GM18867 (cell line): ENCODE measurements around the gene FOXP1.

Source experiments
- ATAC-seq: cut with Tn5 transposase; IDR thresholded peaks from one replicate; pipeline ENCODE4 v1.9.1; 2021; ENCODE audit warnings: mild to moderate bottlenecking, moderate library complexity; ENCODE audit not compliant: unreplicated experiment

FOXP1 gene

GRCh38 chr3:71583566-71584393, at the start of gene FOXP1:
Gene FOXP1, minus strand, starts transcription at chr3:71583728. Its CDS starts 385,347 bp downstream, at chr3:71198381.
- peak; percentile 47 for ATAC-seq

- ATAC-seq, result no peak
These were observed 46.2 kb upstream of the FOXP1 start for GRCh38 chr3:71629711-71630110.

- ATAC-seq, result no peak
These were observed 45.8 kb upstream of the FOXP1 start for GRCh38 chr3:71629289-71629688.

GRCh38 chr3:71628522-71628921, 45.0 kb upstream of the FOXP1 start:
- no peak for ATAC-seq

DNA sequence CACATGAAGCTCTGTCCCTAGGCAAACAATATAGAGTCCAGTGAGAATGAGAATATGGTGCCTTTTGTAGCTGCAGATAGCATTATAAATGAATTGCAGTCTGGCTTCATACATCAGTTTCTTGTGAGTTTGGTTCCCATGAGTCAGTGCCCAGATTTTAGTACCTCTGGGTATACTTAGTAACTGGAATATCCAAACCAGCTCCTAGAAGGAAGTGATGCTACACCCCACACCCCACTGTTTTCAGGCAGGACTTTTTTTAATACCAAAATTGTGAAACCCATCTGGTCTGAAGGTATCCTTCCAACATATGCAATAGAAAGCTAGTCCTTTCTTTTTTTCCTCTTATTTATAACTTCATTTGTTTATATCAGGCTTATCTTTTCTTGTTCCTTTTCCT, 42.1 kb upstream of the FOXP1 start:
- no peak for ATAC-seq

GRCh38 chr3:71621825-71622537, 38.5 kb upstream of the FOXP1 start:
- no peak for ATAC-seq

DNA sequence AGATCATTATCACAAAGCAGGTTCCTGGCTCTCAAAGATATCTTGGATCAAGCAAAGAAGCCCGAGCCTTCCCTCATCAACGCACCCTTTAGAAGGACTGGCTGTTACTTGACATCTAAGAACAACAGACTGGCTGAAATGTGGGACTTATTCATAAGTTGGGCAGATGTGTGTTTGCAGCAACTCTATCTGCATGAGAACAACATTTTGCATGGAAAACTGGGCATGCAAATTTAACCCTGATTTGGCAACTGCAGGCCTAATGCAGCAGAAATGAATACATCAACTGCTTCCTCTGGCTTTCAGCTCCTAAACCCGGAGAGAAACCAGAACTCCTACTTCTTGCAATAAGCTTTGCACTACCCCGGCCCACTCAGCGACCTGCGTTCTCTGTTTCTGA, 35.0 kb upstream of the FOXP1 start:
- ATAC-seq, result no peak

GRCh38 chr3:71616571-71617021, 33.1 kb upstream of the FOXP1 start:
- no peak for ATAC-seq

GRCh38 chr3:71614869-71615268, 31.3 kb upstream of the FOXP1 start:
- ATAC-seq, result no peak

GRCh38 chr3:71614426-71614825, 30.9 kb upstream of the FOXP1 start:
- ATAC-seq, result no peak

DNA sequence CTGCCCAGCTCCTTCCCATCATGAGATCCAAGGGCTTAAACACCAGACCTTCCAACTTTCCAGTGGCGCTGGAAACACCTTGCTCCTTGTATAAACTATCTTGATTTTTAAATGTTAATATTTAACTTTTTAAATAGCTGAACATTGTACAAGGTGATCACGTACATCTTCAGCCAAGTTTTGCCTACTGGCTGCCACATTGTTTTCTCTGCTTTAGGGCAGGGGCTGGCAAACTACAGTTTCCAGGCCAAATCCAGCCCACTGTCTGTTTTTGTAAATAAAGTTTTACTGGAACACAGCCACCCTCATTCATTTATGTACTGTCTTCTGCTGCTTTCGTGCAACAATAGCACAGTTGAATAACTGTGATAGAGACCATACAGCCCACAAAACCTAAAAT, 27.6 kb upstream of the FOXP1 start:
- ATAC-seq, result no peak

DNA sequence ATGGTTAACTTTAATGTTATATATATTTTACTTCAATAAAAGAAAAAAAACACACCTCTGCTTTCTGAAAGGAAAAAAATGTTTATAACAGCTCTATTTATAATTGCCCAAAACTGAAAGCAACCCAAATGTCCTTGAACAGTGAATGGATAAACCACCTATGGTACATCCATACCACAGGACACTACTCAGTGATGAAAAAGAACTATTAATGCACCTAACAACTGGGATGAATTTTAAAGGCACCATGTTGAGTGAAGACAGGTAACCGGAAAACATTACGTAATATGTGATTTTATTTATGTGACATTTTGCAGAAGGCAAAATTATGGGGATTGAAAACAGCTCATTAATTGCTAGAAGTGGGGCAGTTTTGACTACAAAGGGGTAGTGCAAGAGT, 23.8 kb upstream of the FOXP1 start:
- no peak for ATAC-seq

DNA sequence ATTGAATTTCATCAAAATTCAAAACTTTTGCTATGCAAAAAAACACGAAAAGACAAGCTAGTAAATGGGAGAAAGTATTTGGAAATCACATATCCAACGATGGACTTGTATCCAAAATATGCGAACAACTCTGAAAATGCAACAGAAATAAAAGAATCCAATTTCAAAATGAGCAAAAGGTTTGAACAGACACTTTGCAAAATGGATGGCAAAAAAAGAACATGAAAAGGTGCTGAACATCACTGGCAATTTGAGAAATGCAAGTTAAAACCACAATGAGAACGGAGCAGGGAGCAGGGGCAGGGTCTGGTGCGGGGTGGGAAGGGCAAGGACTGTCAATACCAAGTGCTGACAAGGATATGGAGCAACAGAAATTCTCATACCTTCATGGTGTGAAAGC, 23.1 kb upstream of the FOXP1 start:
- ATAC-seq, result no peak

DNA sequence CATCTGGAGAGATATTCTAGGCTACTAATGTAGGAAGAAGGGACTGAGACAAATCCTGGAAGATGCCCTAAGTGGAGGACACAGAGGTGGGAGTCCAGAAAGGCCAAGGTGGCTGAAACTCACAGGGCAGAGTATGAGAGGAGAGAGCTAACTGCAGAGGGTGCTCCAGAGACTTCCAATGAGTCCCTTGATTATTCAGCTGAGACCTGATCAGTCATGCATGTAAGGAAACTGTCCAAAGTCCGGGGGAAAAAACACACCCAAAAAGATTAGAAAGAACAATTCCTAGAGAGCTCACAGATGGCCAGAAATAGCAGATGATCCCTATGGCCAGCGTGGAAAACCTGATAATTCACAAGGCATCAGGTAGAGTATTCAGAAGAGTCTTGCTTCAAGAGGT, 18.7 kb upstream of the FOXP1 start:
- no peak for ATAC-seq

DNA sequence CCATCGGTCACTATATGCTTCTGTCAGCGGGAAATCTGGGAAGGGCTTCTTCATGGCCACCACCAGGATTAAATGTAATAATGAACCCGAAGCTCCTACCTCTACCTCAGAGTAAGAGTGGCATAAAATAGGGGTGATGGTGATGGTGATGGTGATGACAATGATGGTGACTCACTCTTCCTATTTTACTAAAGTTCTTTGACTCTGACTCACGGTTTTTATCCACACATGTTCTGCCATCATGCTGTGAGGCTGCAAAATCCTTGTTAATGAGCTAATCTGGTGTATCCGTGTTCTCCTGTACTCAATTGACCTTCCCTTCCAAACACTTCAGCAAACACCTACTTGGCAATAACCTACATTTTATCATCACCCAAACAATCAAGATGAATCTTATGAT, 18.3 kb upstream of the FOXP1 start:
- no peak for ATAC-seq

GRCh38 chr3:71600646-71601288, 17.2 kb upstream of the FOXP1 start:
- no peak for ATAC-seq

GRCh38 chr3:71599416-71599815, 15.9 kb upstream of the FOXP1 start:
- no peak for ATAC-seq

DNA sequence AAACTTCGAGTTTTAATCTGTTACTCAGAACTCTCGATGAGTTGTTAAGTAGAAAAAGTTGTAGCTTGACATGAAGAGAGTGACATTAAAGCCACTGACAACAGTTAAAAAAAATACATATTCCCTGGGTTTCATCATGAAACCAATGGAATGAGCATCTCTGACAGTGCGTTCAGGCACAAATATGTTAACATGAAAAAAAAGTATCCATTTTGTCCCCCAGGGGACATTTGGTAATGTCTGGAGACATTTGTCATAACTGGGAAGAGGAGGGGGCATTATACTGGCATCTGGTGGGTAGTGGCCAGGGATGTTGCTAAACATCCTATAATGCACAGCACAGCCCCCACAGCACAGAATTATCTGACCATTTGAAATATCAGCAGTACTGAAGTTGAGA, 14.8 kb upstream of the FOXP1 start:
- ATAC-seq, result no peak

DNA sequence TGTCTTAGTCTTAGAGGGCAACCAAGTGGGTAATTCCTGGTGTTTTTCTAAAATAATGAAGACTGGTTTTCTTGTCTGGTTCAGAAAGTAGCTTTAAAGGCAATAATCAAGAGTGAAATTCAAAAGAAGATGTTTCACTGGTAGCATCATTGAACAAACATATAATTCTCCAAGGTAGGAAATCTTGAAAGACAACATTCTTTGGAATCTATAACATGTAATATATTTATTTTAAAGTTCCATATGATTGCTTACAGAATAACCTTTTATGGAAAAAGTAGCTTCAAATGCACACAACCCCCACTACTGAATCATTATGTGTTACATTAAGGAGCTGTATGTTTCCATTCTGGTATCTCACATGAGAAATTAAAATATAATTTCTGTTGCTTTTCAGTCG, 13.8 kb upstream of the FOXP1 start:
- ATAC-seq, result no peak

GRCh38 chr3:71593106-71593505, 9.6 kb upstream of the FOXP1 start:
- no peak for ATAC-seq

GRCh38 chr3:71591101-71591500, 7.6 kb upstream of the FOXP1 start:
- ATAC-seq, result no peak

GRCh38 chr3:71589132-71589531, 5.6 kb upstream of the FOXP1 start:
- ATAC-seq, result no peak
